H1 (cell line): ENCODE measurements around the gene MAN1A2. TPM values are rescaled to one million over a fixed set of nuclear protein-coding genes. Genes with fewer than 3 reads are reported as not detected.

ENCODE experiments used
- BACH1 ChIP-seq: IDR thresholded peaks from 2 replicates; pipeline ENCODE4 v1.6.1; 2012; ENCODE audit warnings: low read length, improper control_type of control experiment
- CHD7 ChIP-seq: fragments of 300-600 bp; sonication (generic); IDR thresholded peaks from 2 replicates; pipeline ENCODE4 v1.7.1; 2012; ENCODE audit warnings: low read length, moderate library complexity, mild to moderate bottlenecking, inconsistent platforms; ENCODE audit not compliant: insufficient replicate concordance
- SP1 ChIP-seq: IDR thresholded peaks from 2 replicates; pipeline ENCODE4 v1.6.1; 2011; ENCODE audit warnings: low read depth, low read length
- SP2 ChIP-seq: IDR thresholded peaks from 2 replicates; pipeline ENCODE4 v1.6.1; 2012; ENCODE audit warnings: mild to moderate bottlenecking, low read length, inconsistent platforms
- SUZ12 ChIP-seq: fragments of 200-600 bp; sonication (generic); IDR thresholded peaks from 2 replicates; pipeline ENCODE4 v1.6.1; 2012; ENCODE audit warnings: mild to moderate bottlenecking, inconsistent platforms, low read length, moderate library complexity, mixed read lengths
- TAF7 ChIP-seq: optimal IDR thresholded peaks from 2 replicates; pipeline ENCODE3; 2011; ENCODE audit warnings: low read depth, mild to moderate bottlenecking, inconsistent platforms, low read length, moderate library complexity, borderline replicate concordance
- polyA plus RNA-seq, 7 experiments: library from polyadenylated mRNA; depleted of rRNA in 3 of 7; stranded (reverse) in 5 of 7; unstranded in 2 of 7; fragments of >200 nt in 5 of 7; fragments of 200-250 nt in 2 of 7; gene quantifications; 1 replicate in 5 of 7; 2 replicates in 1 of 7; 4 replicates in 1 of 7; pipeline versions ENCODE4 v1.2.1 to v1.2.3, GENCODE V29; 2011 to 2013; ENCODE audit warnings: missing spikeins in 2 of 7, mixed read lengths in 2 of 7
- total RNA-seq: library from RNA; stranded (reverse); fragmentation: NEBNext Ultra II Directional; extraction: Animal tissue kit (Norgen Biotek cat#: 25700); gene quantifications from 2 replicates; pipeline ENCODE4 v1.2.1, GENCODE V29; 2021

MAN1A2 gene
- total and polyA plus RNA-seq, 2 of the 8 experiments (the other 6 are each of a cell fraction or from before 2014, with no cell fraction given), result 5.5 to 18.8 TPM

DNA sequence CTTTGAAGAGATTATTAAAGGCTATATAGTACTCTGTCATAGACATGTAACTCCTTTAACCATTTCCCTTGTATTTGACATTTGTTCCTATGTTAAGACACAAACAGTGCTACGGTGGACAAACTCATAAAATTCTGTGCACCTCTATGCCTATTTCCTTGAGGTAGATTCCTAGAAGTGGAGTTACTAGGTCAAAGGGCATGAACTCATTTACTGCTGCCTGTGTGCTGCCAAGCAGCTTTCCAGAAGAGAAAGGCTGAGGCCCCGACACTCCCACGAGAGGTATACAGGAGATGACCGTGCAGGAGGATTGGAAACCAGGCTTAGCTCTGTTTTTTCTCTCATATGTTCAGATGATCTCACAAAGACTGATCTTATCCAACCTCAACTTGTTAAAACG is 204.2 kb downstream of the MAN1A2 start (continued):
- TF ChIP-seq CHD7 (no peak), BACH1 (no peak), SUZ12 (no peak), SP2 (no peak), TAF7 (no peak), SP1 (no peak)
- TF ChIP-seq, all 59 proteins: peak for 0
